Subcutaneous adipose tissue (tissue), 4 donors: ENCODE results near the gene USH2A. TPM values are rescaled to one million over a fixed set of nuclear protein-coding genes. Genes with fewer than 3 reads are reported as not detected.

ENCODE experiments used
- CTCF ChIP-seq: fragments of 450-650 bp; IDR thresholded peaks from one replicate; pipeline ENCODE4 v1.5.1; 2016; ENCODE audit warnings: low read depth, mild to moderate bottlenecking, control low read depth, antibody characterized with exemption, moderate library complexity
- total RNA-seq, 4 donors: library from RNA; depleted of rRNA; stranded (reverse); fragments of >200 nt; gene quantifications; one replicate each; pipeline ENCODE4 v1.1.0, GENCODE V29; 2016

USH2A gene
- total RNA-seq, 4 donors from 2014 or later = under 0.01 TPM; not detected in 3

GRCh38 chr1:215963621-215964020, 459.6 kb downstream of the USH2A start:
- no peak for TF ChIP-seq CTCF

DNA sequence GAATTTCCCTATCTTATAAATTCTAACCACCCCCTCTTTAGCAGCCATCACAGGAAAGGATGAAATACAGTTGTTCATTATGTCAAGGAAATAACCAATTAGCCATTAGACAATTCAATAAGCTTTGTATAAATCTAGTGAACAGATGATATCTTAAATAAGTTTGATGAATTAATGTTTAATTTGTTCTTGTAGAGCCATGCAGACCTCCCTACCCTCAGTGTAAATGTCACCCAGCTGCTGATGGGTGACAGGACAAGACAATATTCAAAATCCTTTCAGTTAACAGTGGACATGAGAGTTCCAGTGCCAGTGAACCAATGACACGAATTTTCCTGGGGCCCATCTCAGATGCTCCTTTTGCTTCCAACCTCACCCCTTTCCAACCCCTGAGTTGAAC, 460.2 kb downstream of the USH2A start:
- no peak for TF ChIP-seq CTCF

GRCh38 chr1:215958841-215959240, 464.4 kb downstream of the USH2A start:
- TF ChIP-seq CTCF = no peak

DNA sequence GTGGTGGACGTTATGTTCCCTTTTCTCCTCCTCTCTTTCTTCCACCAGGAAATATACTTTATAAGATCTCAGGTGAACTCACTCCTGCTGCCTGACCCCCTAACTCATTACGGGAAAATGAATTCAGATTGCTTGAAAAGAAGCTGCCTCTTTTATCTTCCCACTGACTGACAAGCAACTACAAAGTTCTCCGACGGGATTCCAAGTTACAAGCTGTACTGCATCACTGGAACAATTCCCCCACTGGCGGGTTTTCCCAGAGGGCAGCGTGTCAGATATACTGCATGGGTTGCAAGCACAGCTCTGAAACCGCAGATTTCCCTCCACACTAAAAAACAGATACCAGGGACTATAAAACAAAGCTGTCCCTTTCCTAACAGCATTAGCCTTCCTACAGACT, 465.6 kb downstream of the USH2A start:
- no peak for TF ChIP-seq CTCF

DNA sequence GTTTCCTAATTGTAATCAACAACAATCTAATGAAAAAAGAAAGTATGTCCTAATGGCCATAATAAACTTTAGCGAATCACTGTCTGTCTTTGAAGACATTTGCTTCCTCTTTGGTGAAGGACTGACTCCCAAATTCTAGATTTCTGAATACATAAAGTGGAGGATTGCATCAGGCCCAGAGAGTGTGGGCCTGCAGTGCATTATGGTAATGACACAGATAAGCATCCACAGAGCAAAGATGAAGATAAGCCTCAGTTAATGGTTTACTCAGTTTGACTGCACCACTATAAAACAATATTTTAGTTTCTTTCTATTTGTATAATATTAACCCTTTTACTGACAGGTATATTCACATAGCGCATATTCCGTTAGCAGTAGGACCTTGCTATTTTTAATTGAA, 490.7 kb downstream of the USH2A start:
- no peak for TF ChIP-seq CTCF

DNA sequence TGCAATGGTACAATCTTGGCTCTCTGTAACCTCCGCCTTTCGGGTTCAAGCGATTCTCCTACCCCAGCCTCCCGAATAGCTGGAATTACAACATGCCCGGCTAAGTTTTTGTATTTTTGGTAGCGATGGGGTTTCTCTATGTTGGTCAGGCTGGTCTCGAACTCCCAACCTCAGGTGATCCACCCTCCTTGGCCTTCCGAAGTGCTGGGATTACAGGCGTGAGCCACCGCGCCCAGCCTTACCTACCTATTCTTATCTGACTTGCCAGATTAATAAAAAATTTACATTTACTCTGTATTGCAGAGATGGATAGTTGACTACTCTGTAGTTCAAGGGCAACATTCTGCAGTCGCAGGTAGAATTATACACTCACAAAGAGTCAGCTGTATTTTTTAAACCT, 496.6 kb downstream of the USH2A start:
- TF ChIP-seq CTCF = no peak

GRCh38 chr1:215923129-215923824, 500.0 kb downstream of the USH2A start:
- no peak for TF ChIP-seq CTCF
